ENCODE results near the gene ZNF853.
"Not testable (repeated sequence)": the region's sequence is repeated elsewhere in the genome, so short reads cannot be mapped to it uniquely, and the experiment has no call there.

The ZNF853 gene

GRCh38 chr7:6652446-6653011 is 37.1 kb downstream of the ZNF853 start:
- no peak for DNase-seq (ENCODE audit: low spot score)

- DNase-seq (ENCODE audit: low spot score), result no peak
These were observed 37.9 kb downstream of the ZNF853 start for GRCh38 chr7:6653071-6654003.

DNA sequence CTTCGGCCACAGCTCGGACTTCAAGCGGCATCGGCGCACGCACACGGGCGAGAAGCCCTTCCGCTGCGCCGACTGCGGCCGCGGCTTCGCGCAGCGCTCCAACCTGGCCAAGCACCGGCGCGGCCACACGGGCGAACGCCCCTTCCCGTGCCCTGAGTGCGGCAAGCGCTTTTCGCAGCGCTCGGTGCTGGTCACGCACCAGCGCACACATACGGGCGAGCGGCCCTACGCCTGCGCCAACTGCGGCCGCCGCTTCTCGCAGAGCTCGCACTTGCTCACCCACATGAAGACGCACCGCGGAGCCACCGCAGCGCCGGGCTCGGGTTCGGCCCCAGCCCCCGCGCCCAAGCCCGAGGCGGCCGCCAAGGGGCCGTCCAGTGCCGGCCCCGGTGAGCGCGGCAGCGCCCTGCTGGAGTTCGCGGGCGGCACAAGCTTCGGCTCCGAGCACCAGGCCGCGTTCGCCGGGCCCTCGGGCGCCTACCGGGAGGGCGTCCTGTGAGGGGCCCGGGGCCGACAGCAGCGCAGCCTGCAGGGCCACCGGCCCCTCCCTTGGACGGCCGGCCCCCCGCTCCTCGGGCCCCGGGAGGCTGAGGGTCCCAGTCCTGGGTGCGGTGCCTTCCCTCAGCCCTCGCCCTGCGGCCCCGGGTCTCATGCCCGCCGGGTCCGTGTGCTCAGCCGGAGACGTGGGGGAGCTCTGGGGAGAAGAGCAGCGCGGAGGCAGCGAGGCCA is 38.9 kb downstream of the ZNF853 start:
- no peak for DNase-seq (ENCODE audit: low spot score)

GRCh38 chr7:6654842-6655610 is 39.6 kb downstream of the ZNF853 start:
- no peak for DNase-seq (ENCODE audit: low spot score)

DNA sequence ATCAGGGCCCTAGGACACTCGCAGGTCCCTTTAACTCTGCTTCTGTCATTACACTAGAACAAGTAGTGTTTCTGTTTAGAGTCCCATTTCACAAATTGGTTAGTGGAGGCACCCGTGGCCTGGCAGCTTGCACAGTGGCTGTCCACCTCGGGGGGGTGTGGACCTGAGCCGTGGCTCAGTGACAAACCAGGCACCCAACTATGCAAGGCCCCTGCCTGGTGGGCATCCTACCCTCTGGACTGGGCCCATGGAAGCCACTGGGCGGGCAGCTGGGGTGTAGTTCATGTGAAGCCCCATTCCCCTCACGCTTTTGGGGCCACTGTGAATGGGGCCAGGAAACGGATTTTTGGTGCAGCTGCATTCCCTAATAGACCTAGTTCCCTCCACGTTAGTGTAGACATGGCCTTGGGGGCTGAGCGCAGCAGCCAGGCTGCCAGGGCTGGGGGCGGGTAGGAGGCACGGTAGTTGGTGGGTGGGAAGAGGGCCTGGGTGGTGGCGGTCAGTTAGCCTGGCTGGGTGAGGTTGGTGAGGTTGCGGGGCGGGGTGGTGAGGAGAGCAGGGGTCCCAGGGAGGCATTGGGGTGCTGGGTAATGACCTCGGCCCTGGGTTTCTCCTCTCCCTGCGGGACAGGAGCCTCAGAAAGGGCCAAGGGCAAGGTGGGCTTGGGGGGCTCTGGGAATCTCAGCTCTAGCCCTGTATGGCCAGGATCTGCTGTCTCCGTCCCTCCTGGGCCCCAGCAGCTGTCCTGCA is 40.4 kb downstream of the ZNF853 start:
- no peak for DNase-seq (ENCODE audit: low spot score)

DNA sequence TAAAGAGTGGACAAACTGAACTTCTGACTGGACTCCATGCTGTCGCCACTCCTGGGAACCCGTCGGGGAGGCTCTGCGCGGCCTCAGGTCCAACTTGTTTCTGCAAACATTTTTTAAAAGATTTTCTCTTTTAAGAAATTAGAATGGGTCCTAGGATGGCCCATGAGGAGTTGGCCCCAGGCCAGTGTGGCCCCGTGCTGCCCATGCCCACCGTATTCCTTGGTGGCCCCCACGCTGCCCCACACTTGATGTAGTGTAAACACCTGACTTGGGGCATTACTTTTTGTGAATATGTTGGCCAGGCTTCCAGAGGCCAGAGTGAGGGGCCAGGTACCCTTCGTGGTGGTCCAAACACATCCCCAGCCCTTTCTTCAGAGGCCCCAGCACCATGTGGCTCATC is 41.0 kb downstream of the ZNF853 start:
- DNase-seq (ENCODE audit: low spot score), result no peak

DNA sequence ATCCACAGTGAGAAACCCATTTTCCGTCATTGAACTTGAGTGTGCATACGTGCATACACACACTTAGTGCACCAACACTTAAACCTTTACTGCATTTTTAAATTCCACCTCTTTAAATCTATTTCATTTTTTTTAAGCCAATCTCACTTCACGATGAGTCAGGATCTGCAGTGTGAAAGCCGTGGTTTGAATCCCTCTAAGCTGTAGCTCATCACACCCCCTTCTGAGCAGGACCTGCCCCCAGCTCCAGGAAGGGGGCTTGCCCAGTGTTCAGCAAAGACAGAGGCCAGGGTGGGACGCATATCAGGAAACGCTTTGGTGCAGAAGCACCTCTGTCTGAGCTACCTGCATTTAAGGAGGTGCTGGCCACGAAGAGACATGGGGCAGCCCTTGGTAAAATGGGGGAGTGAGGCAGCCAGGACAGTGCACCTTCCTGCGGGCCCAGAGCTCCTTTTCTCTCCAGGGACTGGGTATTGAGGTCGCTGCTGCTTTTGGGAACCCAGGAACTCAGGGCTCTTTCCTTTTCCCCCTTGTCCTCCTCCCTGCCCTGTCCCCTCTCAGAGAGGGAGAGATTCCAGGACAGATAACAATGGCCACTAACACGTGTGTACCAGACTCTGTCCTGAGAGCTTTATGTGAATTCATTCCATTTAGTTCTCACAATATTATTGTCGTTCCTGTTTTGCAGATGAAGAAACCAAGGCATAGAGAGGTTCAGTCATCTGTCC is 43.4 kb downstream of the ZNF853 start:
- no peak for DNase-seq (ENCODE audit: low spot score)

DNA sequence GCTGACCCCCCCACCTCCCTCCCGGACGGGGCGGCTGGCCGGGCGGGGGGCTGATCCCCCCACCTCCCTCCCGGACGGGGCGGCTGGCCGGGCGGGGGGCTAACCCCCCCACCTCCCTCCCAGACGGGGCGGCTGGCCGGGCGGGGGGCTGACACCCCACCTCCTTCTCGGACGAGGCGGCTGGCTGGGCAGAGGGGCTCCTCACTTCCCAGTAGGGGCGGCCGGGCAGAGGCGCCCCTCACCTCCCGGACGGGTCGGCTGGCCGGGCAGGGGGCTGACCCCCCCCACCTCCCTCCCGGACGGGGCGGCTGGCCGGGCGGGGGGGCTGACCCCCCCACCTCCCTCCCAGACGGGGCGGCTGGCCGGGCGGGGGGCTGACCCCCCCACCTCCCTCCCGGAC is 55.4 kb downstream of the ZNF853 start:
- not testable (repeated sequence) for DNase-seq (ENCODE audit: low spot score)

Measured in SW480 (cell line).